ENCODE data around the gene LRCH1. TPM values are rescaled to one million over a fixed set of nuclear protein-coding genes. Genes with fewer than 3 reads are reported as not detected.

The LRCH1 gene
- total RNA-seq, 1 experiment from 2014 or later, result 11.8 TPM

DNA sequence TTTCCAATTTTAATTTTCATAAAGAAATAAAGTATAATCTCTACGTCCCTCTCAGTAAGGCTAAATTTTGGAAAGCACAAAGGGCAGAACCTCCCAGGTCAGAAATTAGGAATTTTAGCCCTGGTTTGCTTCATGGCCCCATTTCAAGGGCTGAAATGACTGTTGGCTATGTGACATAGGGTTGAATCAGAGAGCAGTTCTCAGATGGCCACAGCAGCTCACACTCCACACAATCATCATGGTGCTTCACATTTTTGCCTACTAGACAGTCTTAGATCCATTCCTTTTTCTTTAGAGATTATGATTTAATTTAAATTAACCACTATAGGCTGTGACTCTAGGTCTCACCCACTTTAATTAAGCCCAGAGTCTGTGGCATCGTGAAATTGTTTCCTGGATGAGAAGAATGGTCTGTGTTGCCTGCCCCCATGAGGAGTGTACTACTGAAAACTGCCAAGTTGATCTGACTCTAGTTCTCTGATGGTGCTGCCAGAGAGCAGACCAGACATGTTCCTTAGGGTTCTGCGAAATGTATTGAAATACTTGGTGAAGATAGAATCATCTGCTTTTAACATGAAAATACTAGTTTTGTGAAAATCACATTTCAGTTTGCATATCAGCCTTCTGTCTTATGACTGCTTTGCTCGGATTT is 186.6 kb downstream of the LRCH1 start:
- H3K27me3 Mint-ChIP-seq (ENCODE audit: low read depth), result no peaks in the 10 kb centered on the region
- ChIA-PET CTCF (no interaction called here), POLR2A (no interaction called here)
- TF ChIP-seq ZNF423 (CRISPR knock-in tag; IDR thresholded peaks at IDR 0.05), result no peak
- no peak for TF ChIP-seq NR2C2 (CRISPR knock-in tag; IDR thresholded peaks at IDR 0.05)
- TF ChIP-seq NFYB (CRISPR knock-in tag; conservative IDR thresholded peaks at IDR 0.05; ENCODE audit: low read depth), result no peak
- no peak for TF ChIP-seq CREB1 (CRISPR knock-in tag; IDR thresholded peaks at IDR 0.05)
- TF ChIP-seq, protein P1, sequence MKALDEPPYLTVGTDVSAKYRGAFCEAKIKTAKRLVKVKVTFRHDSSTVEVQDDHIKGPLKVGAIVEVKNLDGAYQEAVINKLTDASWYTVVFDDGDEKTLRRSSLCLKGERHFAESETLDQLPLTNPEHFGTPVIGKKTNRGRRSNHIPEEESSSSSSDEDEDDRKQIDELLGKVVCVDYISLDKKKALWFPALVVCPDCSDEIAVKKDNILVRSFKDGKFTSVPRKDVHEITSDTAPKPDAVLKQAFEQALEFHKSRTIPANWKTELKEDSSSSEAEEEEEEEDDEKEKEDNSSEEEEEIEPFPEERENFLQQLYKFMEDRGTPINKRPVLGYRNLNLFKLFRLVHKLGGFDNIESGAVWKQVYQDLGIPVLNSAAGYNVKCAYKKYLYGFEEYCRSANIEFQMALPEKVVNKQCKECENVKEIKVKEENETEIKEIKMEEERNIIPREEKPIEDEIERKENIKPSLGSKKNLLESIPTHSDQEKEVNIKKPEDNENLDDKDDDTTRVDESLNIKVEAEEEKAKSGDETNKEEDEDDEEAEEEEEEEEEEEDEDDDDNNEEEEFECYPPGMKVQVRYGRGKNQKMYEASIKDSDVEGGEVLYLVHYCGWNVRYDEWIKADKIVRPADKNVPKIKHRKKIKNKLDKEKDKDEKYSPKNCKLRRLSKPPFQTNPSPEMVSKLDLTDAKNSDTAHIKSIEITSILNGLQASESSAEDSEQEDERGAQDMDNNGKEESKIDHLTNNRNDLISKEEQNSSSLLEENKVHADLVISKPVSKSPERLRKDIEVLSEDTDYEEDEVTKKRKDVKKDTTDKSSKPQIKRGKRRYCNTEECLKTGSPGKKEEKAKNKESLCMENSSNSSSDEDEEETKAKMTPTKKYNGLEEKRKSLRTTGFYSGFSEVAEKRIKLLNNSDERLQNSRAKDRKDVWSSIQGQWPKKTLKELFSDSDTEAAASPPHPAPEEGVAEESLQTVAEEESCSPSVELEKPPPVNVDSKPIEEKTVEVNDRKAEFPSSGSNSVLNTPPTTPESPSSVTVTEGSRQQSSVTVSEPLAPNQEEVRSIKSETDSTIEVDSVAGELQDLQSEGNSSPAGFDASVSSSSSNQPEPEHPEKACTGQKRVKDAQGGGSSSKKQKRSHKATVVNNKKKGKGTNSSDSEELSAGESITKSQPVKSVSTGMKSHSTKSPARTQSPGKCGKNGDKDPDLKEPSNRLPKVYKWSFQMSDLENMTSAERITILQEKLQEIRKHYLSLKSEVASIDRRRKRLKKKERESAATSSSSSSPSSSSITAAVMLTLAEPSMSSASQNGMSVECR (CRISPR knock-in tag; IDR thresholded peaks at IDR 0.05; ENCODE audit: borderline replicate concordance), result no peak
- no peak for TF ChIP-seq EMX1 (CRISPR knock-in tag; IDR thresholded peaks at IDR 0.05)
- no peak for TF ChIP-seq MXD4 (CRISPR knock-in tag; IDR thresholded peaks at IDR 0.05; ENCODE audit: borderline replicate concordance)
- no peak for TF ChIP-seq RORB (CRISPR knock-in tag; IDR thresholded peaks at IDR 0.05)
- no peak for TF ChIP-seq GABPB1 (CRISPR knock-in tag; IDR thresholded peaks at IDR 0.05)
- no peak for TF ChIP-seq MYBL2 (CRISPR knock-in tag; IDR thresholded peaks at IDR 0.05)
- TF ChIP-seq JUN (CRISPR knock-in tag; IDR thresholded peaks at IDR 0.05), result no peak
- TF ChIP-seq, protein P2, sequence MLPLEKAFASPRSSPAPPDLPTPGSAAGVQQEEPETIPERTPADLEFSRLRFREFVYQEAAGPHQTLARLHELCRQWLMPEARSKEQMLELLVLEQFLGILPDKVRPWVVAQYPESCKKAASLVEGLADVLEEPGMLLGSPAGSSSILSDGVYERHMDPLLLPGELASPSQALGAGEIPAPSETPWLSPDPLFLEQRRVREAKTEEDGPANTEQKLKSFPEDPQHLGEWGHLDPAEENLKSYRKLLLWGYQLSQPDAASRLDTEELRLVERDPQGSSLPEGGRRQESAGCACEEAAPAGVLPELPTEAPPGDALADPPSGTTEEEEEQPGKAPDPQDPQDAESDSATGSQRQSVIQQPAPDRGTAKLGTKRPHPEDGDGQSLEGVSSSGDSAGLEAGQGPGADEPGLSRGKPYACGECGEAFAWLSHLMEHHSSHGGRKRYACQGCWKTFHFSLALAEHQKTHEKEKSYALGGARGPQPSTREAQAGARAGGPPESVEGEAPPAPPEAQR (CRISPR knock-in tag; IDR thresholded peaks at IDR 0.05), result no peak
- TF ChIP-seq SOX15 (CRISPR knock-in tag; IDR thresholded peaks at IDR 0.05), result no peak
- no peak for TF ChIP-seq KAT7 (CRISPR knock-in tag; IDR thresholded peaks at IDR 0.05; ENCODE audit: borderline replicate concordance)
- TF ChIP-seq, protein P3, sequence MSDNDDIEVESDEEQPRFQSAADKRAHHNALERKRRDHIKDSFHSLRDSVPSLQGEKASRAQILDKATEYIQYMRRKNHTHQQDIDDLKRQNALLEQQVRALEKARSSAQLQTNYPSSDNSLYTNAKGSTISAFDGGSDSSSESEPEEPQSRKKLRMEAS (CRISPR knock-in tag; IDR thresholded peaks at IDR 0.05), result no peak
- TF ChIP-seq TCF7 (CRISPR knock-in tag; IDR thresholded peaks at IDR 0.05; ENCODE audit: low read depth), result no peak
- DNase-seq (ENCODE audit: low spot score) (no peak), ATAC-seq (no peak)
- H3K27ac Mint-ChIP-seq, result no peak overlapping the region
- peaks cover 12% of the 10 kb centered on the region for H3K4me1 Mint-ChIP-seq
- no peak overlapping the region for H3K4me3 Mint-ChIP-seq
- H3K36me3 Mint-ChIP-seq, result peaks cover 13% of the 10 kb centered on the region
- H3K9me3 Mint-ChIP-seq, result no peaks in the 10 kb centered on the region

DNA sequence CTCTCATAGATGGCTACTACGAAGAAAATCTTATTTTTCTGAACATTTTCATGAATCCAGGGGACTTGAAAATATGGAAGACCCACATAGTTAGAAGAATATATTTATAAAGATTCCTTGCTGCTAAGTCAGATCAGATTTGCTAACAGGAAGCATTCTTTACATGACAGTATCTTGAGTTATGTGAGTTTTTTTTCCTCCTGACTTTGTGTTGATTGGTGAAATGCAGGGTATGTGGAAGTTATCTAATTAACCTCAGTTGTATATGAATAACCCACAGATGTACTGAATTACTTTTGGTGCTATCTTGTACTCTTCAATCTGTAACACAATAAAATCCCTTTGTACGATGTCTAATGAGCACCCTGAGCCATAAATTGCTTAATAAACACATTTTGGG is 190.2 kb downstream of the LRCH1 start:
- no peaks in the 10 kb centered on the region for H3K27me3 Mint-ChIP-seq (ENCODE audit: low read depth)
- H3K9me3 Mint-ChIP-seq, result peaks cover 13% of the 10 kb centered on the region
- ChIA-PET POLR2A (no interaction called here), CTCF (no interaction called here)
- TF ChIP-seq, protein P4, sequence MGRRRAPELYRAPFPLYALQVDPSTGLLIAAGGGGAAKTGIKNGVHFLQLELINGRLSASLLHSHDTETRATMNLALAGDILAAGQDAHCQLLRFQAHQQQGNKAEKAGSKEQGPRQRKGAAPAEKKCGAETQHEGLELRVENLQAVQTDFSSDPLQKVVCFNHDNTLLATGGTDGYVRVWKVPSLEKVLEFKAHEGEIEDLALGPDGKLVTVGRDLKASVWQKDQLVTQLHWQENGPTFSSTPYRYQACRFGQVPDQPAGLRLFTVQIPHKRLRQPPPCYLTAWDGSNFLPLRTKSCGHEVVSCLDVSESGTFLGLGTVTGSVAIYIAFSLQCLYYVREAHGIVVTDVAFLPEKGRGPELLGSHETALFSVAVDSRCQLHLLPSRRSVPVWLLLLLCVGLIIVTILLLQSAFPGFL (CRISPR knock-in tag; IDR thresholded peaks at IDR 0.05; ENCODE audit: borderline replicate concordance), result no peak
- TF ChIP-seq CBFB (CRISPR knock-in tag; IDR thresholded peaks at IDR 0.05; ENCODE audit: low read depth) (no peak), PRRX2 (CRISPR knock-in tag; IDR thresholded peaks at IDR 0.05) (no peak), TCF7 (CRISPR knock-in tag; IDR thresholded peaks at IDR 0.05; ENCODE audit: low read depth) (no peak), GTF2I (CRISPR knock-in tag; conservative IDR thresholded peaks at IDR 0.05) (no peak), SP1 (CRISPR knock-in tag; conservative IDR thresholded peaks at IDR 0.05) (no peak), JAZF1 (CRISPR knock-in tag; IDR thresholded peaks at IDR 0.05) (no peak)
- TF ChIP-seq, protein P2 (CRISPR knock-in tag; IDR thresholded peaks at IDR 0.05), result no peak
- H3K4me1 Mint-ChIP-seq, result peaks cover 4% of the 10 kb centered on the region; the same call in 1 of the 2 replicates
- H3K27ac Mint-ChIP-seq, result no peak overlapping the region
- no peak overlapping the region for H3K4me3 Mint-ChIP-seq
- peaks cover 27% of the 10 kb centered on the region for H3K36me3 Mint-ChIP-seq
- no peak for DNase-seq (ENCODE audit: low spot score)
- no peak for ATAC-seq
